ENCODE measurements around the gene HOXA9. TPM values are rescaled to one million over a fixed set of nuclear protein-coding genes. Genes with fewer than 3 reads are reported as not detected.

The HOXA9 gene
- total and polyA plus RNA-seq, 10 of the 15 experiments (the other 5 are each of a cell fraction or from before 2014, with no cell fraction given): not detected

GRCh38 chr7:27142580-27143022 is 22.7 kb downstream of the HOXA9 start:
- ChIA-PET POLR2A (no interaction called here), SMC1A (ENCODE audit: uncharacterized antibody, unreplicated experiment) (no interaction called here), RAD21 (ENCODE audit: unreplicated experiment) (no interaction called here), CTCF (no interaction called here)
- ATAC-seq (no peak), DNase-seq (ENCODE audit: low read depth, low spot score) (no peak), FAIRE-seq (no peak)
- TF ChIP-seq ATF7 (IDR thresholded peaks at IDR 0.05; ENCODE audit: low read depth) (no peak), TAF1 (IDR thresholded peaks at IDR 0.05; ENCODE audit: borderline replicate concordance, low read depth, low read length) (no peak), ZBED1 (IDR thresholded peaks at IDR 0.05; ENCODE audit: borderline replicate concordance) (no peak), IKZF2 (IDR thresholded peaks at IDR 0.05) (no peak), NR2C1 (IDR thresholded peaks at IDR 0.05) (no peak), EZH2 (IDR thresholded peaks at IDR 0.05; ENCODE audit: borderline replicate concordance, control insufficient read depth, low read depth, low read length) (no peak), TBL1XR1 (IDR thresholded peaks at IDR 0.05; ENCODE audit: low read depth, low read length) (no peak), ZNF274 (IDR thresholded peaks at IDR 0.05; ENCODE audit: insufficient read depth, insufficient read length) (no peak)
- intact Hi-C loops (cut with micrococcal nuclease; ENCODE audit: unreplicated experiment) (no loop called here), in situ Hi-C loops (cut with MboI) (no loop called here)
- H3K4me1 ChIP-seq (ENCODE audit: control insufficient read depth, insufficient read depth, low read length): no peaks in the 10 kb centered on the region
- no peaks in the 10 kb centered on the region for H4K20me1 ChIP-seq (ENCODE audit: control insufficient read depth, insufficient read depth)
- no peak overlapping the region for H3K4me3 ChIP-seq
- H2AFZ ChIP-seq (ENCODE audit: control insufficient read depth, low read depth, low read length): no peak overlapping the region
- 56% methylated on average over 28 of the region's 29 CpGs for WGBS (ENCODE audit: insufficient coverage, insufficient replicate concordance, low lambda C conversion rate, missing lambda C conversion rate)
- no peak overlapping the region for H3K9ac ChIP-seq (ENCODE audit: control insufficient read depth, insufficient read depth, low read length)
- no peak overlapping the region for H3K27ac ChIP-seq (ENCODE audit: control insufficient read depth, insufficient read depth)
- no peaks in the 10 kb centered on the region for H3K79me2 ChIP-seq (ENCODE audit: control insufficient read depth, insufficient read depth, low read length)
- 0 out of 2 replicates have a peak overlapping the region, but pooled peaks have one; percentile 3 for H3K4me2 ChIP-seq (ENCODE audit: control insufficient read depth, insufficient read depth)
- peaks cover 5 to 8% of the 10 kb centered on the region in 2 experiments; a peak in 3 of 4 replicates for H3K27me3 ChIP-seq (replicated peaks in 1 of 2; ENCODE audit: control insufficient read depth in 2 of 2, insufficient read depth in 2 of 2, low read length in 1 of 2)
- no peaks in the 10 kb centered on the region; the same call in 2 of the 3 replicates for H3K9me3 ChIP-seq (replicated peaks; ENCODE audit: control insufficient read depth, insufficient read depth, low read length)
- BruUV-seq (replicated peaks): no TSS peak
- H3K36me3 ChIP-seq (ENCODE audit: control insufficient read depth in 2 of 2, insufficient read depth in 2 of 2, low read length in 1 of 2): no peaks in the 10 kb centered on the region

- Histone ChIP-seq H3K27ac (ENCODE audit: control insufficient read depth, insufficient read depth) (no peak overlapping the region), H3K9ac (ENCODE audit: control insufficient read depth, insufficient read depth, low read length) (no peak overlapping the region), H3K4me3 (no peak overlapping the region), H3K27me3 (replicated peaks in 1 of 2; ENCODE audit: control insufficient read depth in 2 of 2, insufficient read depth in 2 of 2, low read length in 1 of 2) (peaks cover 3 to 5% of the 10 kb centered on the region in 2 experiments), H3K4me2 (ENCODE audit: control insufficient read depth, insufficient read depth) (no peak overlapping the region), H3K36me3 (ENCODE audit: control insufficient read depth in 2 of 2, insufficient read depth in 2 of 2, low read length in 1 of 2) (no peaks in the 10 kb centered on the region), H2AFZ (ENCODE audit: control insufficient read depth, low read depth, low read length) (no peak overlapping the region), H4K20me1 (ENCODE audit: control insufficient read depth, insufficient read depth) (no peaks in the 10 kb centered on the region), H3K9me3 (replicated peaks; ENCODE audit: control insufficient read depth, insufficient read depth, low read length) (no peaks in the 10 kb centered on the region; the same call in 2 of the 3 replicates), H3K4me1 (ENCODE audit: control insufficient read depth, insufficient read depth, low read length) (no peaks in the 10 kb centered on the region), H3K79me2 (ENCODE audit: control insufficient read depth, insufficient read depth, low read length) (no peaks in the 10 kb centered on the region)
- RAD21 ChIA-PET (ENCODE audit: unreplicated experiment): no interaction called here
- SMC1A ChIA-PET (ENCODE audit: uncharacterized antibody, unreplicated experiment): no interaction called here
- BruUV-seq (replicated peaks): no TSS peak
- POLR2A ChIA-PET: no interaction called here
- DNase-seq (ENCODE audit: low read depth, low spot score) (no peak), FAIRE-seq (no peak), ATAC-seq (no peak)
- CTCF ChIA-PET: no interaction called here
- WGBS (ENCODE audit: insufficient coverage, insufficient replicate concordance, low lambda C conversion rate, missing lambda C conversion rate): 60% methylated on average over 24 of the region's 30 CpGs
- in situ Hi-C loops (cut with MboI): no loop called here
- intact Hi-C loops (cut with micrococcal nuclease; ENCODE audit: unreplicated experiment): no loop called here
- TF ChIP-seq SMC3 (IDR thresholded peaks at IDR 0.05; ENCODE audit: borderline replicate concordance, low read length): no peak
- TF ChIP-seq MYC (IDR thresholded peaks at IDR 0.05; ENCODE audit: insufficient read depth, insufficient read length, insufficient replicate concordance, low read length, severe bottlenecking): no peak
- no peak for TF ChIP-seq MLLT1 (IDR thresholded peaks at IDR 0.05)
- no peak for TF ChIP-seq POLR2A (IDR thresholded peaks at IDR 0.05; ENCODE audit: low read depth, low read length)
- no peak for TF ChIP-seq EP300 (IDR thresholded peaks at IDR 0.05; ENCODE audit: borderline replicate concordance in 1 of 2, control insufficient read depth in 1 of 2, low read depth in 2 of 2, low read length in 2 of 2)
- no peak for TF ChIP-seq RUNX3 (IDR thresholded peaks at IDR 0.05; ENCODE audit: low read length)
- no peak for TF ChIP-seq E4F1 (IDR thresholded peaks at IDR 0.05; ENCODE audit: borderline replicate concordance, partially characterized antibody)
Observed at GRCh38 chr7:27141923-27142579, 23.3 kb downstream of the HOXA9 start.

Data from GM12878 (cell line).